NCI-H345 (cell line): ENCODE data around the gene ZBTB7C.

Source experiments
- DNase-seq: peaks from one replicate; lab custom pipeline; 2025; lab: John Stamatoyannopoulos, UW

ZBTB7C gene

DNA sequence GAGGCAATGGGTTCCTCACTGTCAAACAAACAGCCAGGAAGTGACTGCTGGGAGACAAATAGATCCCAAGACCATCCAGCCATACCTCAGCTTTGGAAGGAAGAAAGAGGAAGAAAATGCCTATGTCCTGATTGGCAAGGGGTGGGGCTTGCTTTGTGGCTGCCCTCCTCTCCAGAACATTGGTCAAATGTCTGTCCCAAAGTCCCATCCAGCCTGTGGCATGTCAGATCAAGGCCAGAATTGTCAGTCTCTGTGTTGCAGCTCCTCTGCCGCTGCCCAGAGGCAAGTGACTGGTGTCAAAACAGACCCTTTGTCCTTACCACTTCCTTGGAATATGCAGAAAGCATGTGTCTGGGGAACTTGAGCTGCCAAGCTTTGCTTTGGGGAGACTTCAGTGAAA is 415.8 kb downstream of the ZBTB7C start:
- DNase-seq, result no peak

DNA sequence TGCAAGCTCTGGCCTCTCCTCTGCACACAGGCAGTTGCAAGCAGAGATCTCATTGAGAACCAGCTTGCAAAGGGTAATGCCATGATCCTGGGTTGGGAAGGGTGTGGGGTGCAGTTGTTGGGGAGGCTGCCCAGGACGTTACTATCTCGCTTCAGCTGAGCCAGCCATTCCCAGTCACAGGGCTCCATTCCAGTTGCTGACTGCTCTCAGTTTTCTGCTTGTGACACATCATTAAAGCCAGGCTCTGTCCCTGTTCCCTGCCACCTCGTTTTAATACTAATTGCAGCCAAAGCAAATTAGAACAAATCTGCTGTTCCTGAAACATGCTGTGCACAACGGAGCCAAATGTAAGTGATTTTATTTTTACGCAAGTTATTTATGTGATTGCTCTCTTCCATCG is 416.2 kb downstream of the ZBTB7C start:
- no peak for DNase-seq

- no peak for DNase-seq
Measured at GRCh38 chr18:47992266-47992665, 416.9 kb downstream of the ZBTB7C start.

DNA sequence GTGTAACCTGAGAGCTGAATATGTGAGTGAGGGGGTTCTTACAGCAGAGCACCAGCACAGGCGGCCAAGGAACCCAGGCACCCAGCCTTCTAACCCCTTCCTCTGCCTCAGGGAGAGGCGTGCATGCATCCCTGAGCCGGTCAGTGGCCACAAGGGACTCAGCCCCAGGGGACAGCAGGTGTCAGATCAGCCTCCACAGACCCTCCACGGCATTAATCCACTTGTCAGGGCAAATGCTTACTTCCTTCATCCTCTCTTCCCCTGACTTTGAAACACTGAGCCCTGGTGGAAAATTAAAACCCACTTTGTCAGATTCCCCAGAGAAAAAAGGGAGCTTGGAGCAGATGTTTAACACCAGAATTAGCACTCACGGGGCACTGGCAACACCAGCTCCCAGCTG is 418.2 kb downstream of the ZBTB7C start:
- DNase-seq, result no peak

GRCh38 chr18:47987388-47987699 is 421.8 kb downstream of the ZBTB7C start:
- no peak for DNase-seq

GRCh38 chr18:47986620-47987387 is 422.4 kb downstream of the ZBTB7C start:
- DNase-seq, result no peak

GRCh38 chr18:47985866-47986265 is 423.3 kb downstream of the ZBTB7C start:
- DNase-seq, result no peak

GRCh38 chr18:47984991-47985390 is 424.2 kb downstream of the ZBTB7C start:
- DNase-seq, result no peak

DNA sequence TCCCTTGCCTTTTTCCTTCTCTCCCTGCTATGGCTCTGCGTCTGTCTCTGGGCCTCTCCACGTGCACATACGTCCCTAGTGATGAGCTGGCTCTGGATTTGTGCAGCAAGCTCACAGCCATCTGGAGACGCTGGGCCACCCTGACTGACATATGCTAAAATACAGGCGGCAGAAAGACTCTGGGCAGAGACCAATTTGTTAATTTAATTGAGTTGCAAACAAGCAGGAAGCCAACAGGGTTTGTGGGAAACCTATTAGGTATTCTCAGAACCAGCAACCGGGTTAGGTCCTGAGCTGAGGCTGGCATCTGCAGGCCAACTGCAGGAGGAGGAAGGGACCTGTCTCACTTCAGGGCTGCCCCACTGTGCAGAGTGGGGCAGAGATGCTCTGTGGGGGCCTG is 425.2 kb downstream of the ZBTB7C start:
- DNase-seq, result no peak

DNA sequence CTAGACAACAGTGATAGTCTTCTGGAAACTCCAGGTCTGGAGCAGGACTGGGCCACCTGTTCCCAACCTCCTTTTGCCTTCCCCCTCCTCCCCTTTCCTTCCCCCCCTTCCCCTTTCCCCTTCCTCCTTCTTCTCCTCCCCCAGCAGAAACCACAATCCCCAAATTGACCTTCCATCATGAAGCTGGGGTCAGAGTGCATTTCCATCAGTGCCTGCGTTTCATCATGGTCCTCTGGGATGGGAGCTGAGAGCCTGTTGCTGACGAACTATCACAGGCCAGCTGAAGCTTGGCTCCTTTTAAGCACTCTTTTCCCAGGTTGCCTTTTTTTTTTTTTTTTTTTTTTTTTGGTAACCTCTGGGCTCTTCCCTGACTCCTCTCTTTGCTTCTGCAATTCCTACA is 426.1 kb downstream of the ZBTB7C start:
- DNase-seq, result no peak

- DNase-seq, result no peak
Measured at GRCh38 chr18:47981830-47982229, 427.4 kb downstream of the ZBTB7C start.

DNA sequence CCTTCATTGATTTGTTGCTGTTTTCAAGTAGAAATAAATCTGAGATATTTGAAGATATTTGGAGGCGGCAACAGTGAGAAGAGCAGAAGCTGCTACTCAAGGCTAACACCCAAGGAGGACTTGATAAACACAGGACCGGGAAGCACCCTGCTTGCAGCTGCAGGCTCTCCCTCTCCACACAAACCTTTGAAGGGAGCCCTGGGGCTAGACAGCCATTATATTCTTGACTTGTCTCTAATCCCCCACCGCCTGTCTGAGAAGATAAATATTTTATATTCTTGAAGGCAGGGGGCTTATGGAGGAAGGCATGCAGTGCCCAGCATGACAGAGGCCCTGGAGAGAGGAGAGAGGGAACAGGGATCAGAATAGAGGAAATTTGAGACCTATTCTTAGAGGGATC is 427.9 kb downstream of the ZBTB7C start:
- DNase-seq, result peak; percentile 8

DNA sequence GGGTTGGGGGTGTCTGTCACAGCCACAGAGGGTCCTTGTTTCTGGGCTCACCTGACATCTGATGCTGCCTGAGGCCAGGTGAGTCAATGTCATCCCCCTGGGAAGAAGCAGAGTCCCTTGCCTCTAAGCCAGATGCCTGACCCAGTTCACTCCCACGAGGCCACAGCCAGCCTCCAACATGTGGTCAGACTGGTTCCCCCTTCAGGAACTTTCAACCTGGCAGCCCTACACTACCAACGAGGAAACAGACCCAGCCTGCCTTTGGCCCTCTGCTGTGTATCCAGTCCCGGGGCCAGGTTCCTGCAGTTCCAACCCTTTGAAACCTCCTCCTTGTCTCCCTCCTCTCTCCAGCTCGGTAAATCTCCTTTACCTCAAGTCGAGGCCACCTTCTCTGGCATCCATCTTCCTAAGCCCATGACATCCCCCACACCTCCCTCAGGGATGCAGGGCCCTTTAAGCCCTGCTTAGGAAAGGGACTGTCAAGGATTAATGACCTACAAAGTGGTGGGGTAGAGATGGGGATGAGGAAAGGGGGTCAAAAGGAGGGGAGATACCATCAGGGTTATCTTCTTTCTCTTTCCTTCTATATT is 429.5 kb downstream of the ZBTB7C start:
- DNase-seq, result no peak

- no peak for DNase-seq
Measured at GRCh38 chr18:47978603-47979002, 430.6 kb downstream of the ZBTB7C start.

DNA sequence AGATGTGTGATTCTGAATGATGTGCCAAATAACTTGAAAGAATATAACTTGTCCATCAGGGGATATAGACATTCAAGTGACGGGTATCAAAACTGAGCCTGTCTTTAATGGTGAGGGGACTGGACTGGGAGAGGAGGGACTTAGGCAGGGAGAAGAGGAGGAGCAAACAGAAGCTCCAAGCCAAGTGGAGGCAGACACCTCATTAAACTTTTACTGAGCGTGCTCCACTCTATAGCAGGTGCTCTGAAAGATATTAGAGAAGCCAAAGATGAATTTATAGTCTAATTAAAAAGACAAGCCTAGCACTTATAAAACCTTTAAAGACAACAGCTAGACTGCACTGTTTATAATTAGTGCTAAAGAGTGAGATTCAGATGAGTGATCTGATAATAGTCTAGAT is 431.0 kb downstream of the ZBTB7C start:
- DNase-seq, result no peak
